CD14-positive monocyte (primary cell): ENCODE data around the gene ZNF239. TPM values are rescaled to one million over a fixed set of nuclear protein-coding genes. Genes with fewer than 3 reads are reported as not detected.

ENCODE experiments used
- DNase-seq, 3 donors: peaks; one replicate each; pipeline ENCODE4 v3.0.0-alpha.2; 2011 to 2022
- H2AFZ ChIP-seq: 2 replicates; pipeline ENCODE4 v1.6.0; 2012; ENCODE audit warnings: mild to moderate bottlenecking, low read depth, low read length, inconsistent platforms; ENCODE audit not compliant: insufficient read depth, poor library complexity, severe bottlenecking
- H3K27ac ChIP-seq, 2 donors: 1 replicate in 1 of 2; 2 replicates in 1 of 2; pipeline ENCODE4 v1.5.1; 2012 to 2013; ENCODE audit warnings: low read length in 2 of 2, control low read depth in 1 of 2, inconsistent platforms in 1 of 2, low read depth in 1 of 2, mild to moderate bottlenecking in 1 of 2
- H3K27me3 ChIP-seq, 2 donors: one replicate each; pipeline versions ENCODE4 v1.6.0 to v1.6.1; 2011 to 2013; ENCODE audit warnings: low read length in 2 of 2; ENCODE audit not compliant: control insufficient read depth in 2 of 2, insufficient read depth in 2 of 2
- H3K36me3 ChIP-seq, 2 donors: replicated peaks in 1 of 2; 1 replicate in 1 of 2; 2 replicates in 1 of 2; pipeline versions ENCODE4 v1.5.1 to v1.6.1; 2012 to 2013; ENCODE audit warnings: low read length in 2 of 2, control low read depth in 1 of 2, inconsistent platforms in 1 of 2, mild to moderate bottlenecking in 1 of 2; ENCODE audit not compliant: insufficient read depth in 2 of 2, control insufficient read depth in 1 of 2
- H3K4me1 ChIP-seq, 2 donors: 1 replicate in 1 of 2; 2 replicates in 1 of 2; pipeline versions ENCODE4 v1.5.1 to v1.6.1; 2012 to 2013; ENCODE audit warnings: low read length in 2 of 2, control low read depth in 1 of 2, inconsistent platforms in 1 of 2, mild to moderate bottlenecking in 1 of 2, moderate library complexity in 1 of 2; ENCODE audit not compliant: insufficient read depth in 2 of 2, control insufficient read depth in 1 of 2
- H3K4me2 ChIP-seq: replicated peaks from 2 replicates; pipeline ENCODE3; 2012; ENCODE audit warnings: low read length, moderate library complexity, mild to moderate bottlenecking; ENCODE audit not compliant: poor library complexity, severe bottlenecking; ENCODE audit errors: extremely low read depth
- H3K4me3 ChIP-seq, 3 experiments: fragments of 200-600 bp in 1 of 3; sonication (generic) in 1 of 3; replicated peaks in 1 of 3; 1 replicate in 2 of 3; 2 replicates in 1 of 3; pipeline ENCODE4 v1.5.1; 2011 to 2013; ENCODE audit warnings: low read length in 3 of 3, mild to moderate bottlenecking in 3 of 3, control low read depth in 2 of 3, low read depth in 2 of 3, inconsistent platforms in 1 of 3, moderate library complexity in 1 of 3
- H3K79me2 ChIP-seq: 2 replicates; pipeline ENCODE4 v1.6.0; 2012; ENCODE audit warnings: mild to moderate bottlenecking, control low read depth, inconsistent platforms, low read length, moderate library complexity; ENCODE audit not compliant: insufficient read depth
- H3K9ac ChIP-seq: 2 replicates; pipeline ENCODE4 v1.6.0; 2017; ENCODE audit warnings: low read length, mild to moderate bottlenecking; ENCODE audit not compliant: insufficient read depth, poor library complexity, severe bottlenecking
- H3K9me3 ChIP-seq, 2 donors: replicated peaks in 1 of 2; 1 replicate in 1 of 2; 2 replicates in 1 of 2; pipeline versions ENCODE4 v1.5.1 to v1.6.1; 2012 to 2013; ENCODE audit warnings: low read length in 2 of 2, control low read depth in 1 of 2; ENCODE audit not compliant: control insufficient read depth in 1 of 2, insufficient read depth in 1 of 2
- H4K20me1 ChIP-seq: 2 replicates; pipeline ENCODE4 v1.6.0; 2012; ENCODE audit warnings: mild to moderate bottlenecking, low read length, control low read depth, moderate library complexity; ENCODE audit not compliant: insufficient read depth
- H3K27ac Mint-ChIP-seq, 7 donors: one replicate each; pipeline ENCODE4 v1.8.0; 2020; ENCODE audit warnings: mild to moderate bottlenecking in 7 of 7, mixed read lengths in 7 of 7, moderate library complexity in 6 of 7, inconsistent platforms in 2 of 7
- H3K27me3 Mint-ChIP-seq, 3 donors: one replicate each; pipeline ENCODE4 v1.8.0; 2021 to 2022; ENCODE audit warnings: low read depth in 3 of 3, mild to moderate bottlenecking in 3 of 3, mixed read lengths in 3 of 3, moderate library complexity in 3 of 3, inconsistent platforms in 1 of 3
- H3K36me3 Mint-ChIP-seq, 2 donors: one replicate each; pipeline ENCODE4 v1.8.0; 2020; ENCODE audit warnings: mixed read lengths in 2 of 2, inconsistent platforms in 1 of 2, mild to moderate bottlenecking in 1 of 2
- H3K4me1 Mint-ChIP-seq: one replicate; pipeline ENCODE4 v1.8.0; 2020; ENCODE audit warnings: mild to moderate bottlenecking, mixed read lengths
- H3K4me3 Mint-ChIP-seq, 2 donors: one replicate each; pipeline ENCODE4 v1.8.0; 2020; ENCODE audit warnings: mild to moderate bottlenecking in 2 of 2, mixed read lengths in 2 of 2, moderate library complexity in 1 of 2
- H3K9me3 Mint-ChIP-seq, 7 donors: one replicate each; pipeline ENCODE4 v1.8.0; 2020 to 2022; ENCODE audit warnings: mixed read lengths in 7 of 7, mild to moderate bottlenecking in 6 of 7, moderate library complexity in 6 of 7, inconsistent platforms in 2 of 7
- CTCF ChIP-seq: fragments of 200-600 bp; IDR thresholded peaks from one replicate; pipeline ENCODE4 v1.8.0; 2022; ENCODE audit warnings: antibody characterized with exemption, mild to moderate bottlenecking
- WGBS: methylation state at CpG from one replicate; pipeline ENCODE4 v1.1.5; 2013; ENCODE audit warnings: missing lambda C conversion rate; ENCODE audit not compliant: insufficient coverage; 5-methylcytosine and 5-hydroxymethylcytosine counted together
- intact Hi-C, 2 donors: fragments of 100-400 bp; cut with micrococcal nuclease; formaldehyde crosslinking; loops; one replicate each; pipeline versions ENCODE4 v1.15.0 to v1.15.1; 2023
- polyA plus RNA-seq, 3 donors: library from polyadenylated mRNA; depleted of rRNA in 1 of 3; unstranded in 2 of 3; stranded (reverse) in 1 of 3; fragments of 300-500 nt in 2 of 3; fragments of >200 nt in 1 of 3; fragmentation: Illumina TruSeq in 2 of 3; gene quantifications; 1 replicate in 2 of 3; 2 replicates in 1 of 3; pipeline ENCODE4 v1.2.3, GENCODE V29; 2012 to 2021

ZNF239 gene
- polyA plus RNA-seq, 3 donors = 0.07 TPM; not detected in 2

GRCh38 chr10:43596546-43596945 lies 22.1 kb upstream of the ZNF239 start:
- Mint-ChIP-seq H3K4me3 (no peak overlapping the region), H3K9me3 (peaks cover 0 to 23% (median 16%) of the 10 kb centered on the region in 7 donors), H3K36me3 (no peaks in the 10 kb centered on the region), H3K27me3 (peaks cover 1 to 2% (median 2%) of the 10 kb centered on the region in 3 donors), H3K4me1 (peaks cover 24% of the 10 kb centered on the region), H3K27ac (peak overlapping the region in 1 of 7 donors; percentile 45)
- no CpG with 5 or more reads among the region's 4 CpGs for WGBS
- Histone ChIP-seq H3K9ac (no peak overlapping the region), H3K27me3 (no peaks in the 10 kb centered on the region), H3K36me3 (no peaks in the 10 kb centered on the region), H3K79me2 (no peaks in the 10 kb centered on the region), H3K27ac (no peak overlapping the region), H2AFZ (no peak overlapping the region), H3K4me1 (peaks cover 17 to 25% of the 10 kb centered on the region in 2 donors), H3K4me3 (no peak overlapping the region), H4K20me1 (no peaks in the 10 kb centered on the region), H3K4me2 (no peak overlapping the region), H3K9me3 (peaks cover 5 to 11% of the 10 kb centered on the region in 2 donors)
- DNase-seq = peak in 1 of 3 donors; percentile 6
- TF ChIP-seq CTCF = no peak
- intact Hi-C loops = no loop called here

GRCh38 chr10:43595739-43596298 lies 21.4 kb upstream of the ZNF239 start:
- Histone ChIP-seq H3K27ac (peak overlapping the region in 1 of 2 donors; percentile 44), H3K36me3 (no peaks in the 10 kb centered on the region), H3K4me2 (peak overlapping the region; percentile 75), H3K79me2 (no peaks in the 10 kb centered on the region), H4K20me1 (no peaks in the 10 kb centered on the region), H3K27me3 (no peaks in the 10 kb centered on the region), H3K4me3 (peak overlapping the region in 1 of 3 experiments; percentile 69), H3K9me3 (peaks cover 7 to 8% of the 10 kb centered on the region in 2 donors), H3K4me1 (peaks cover 17 to 25% of the 10 kb centered on the region in 2 donors), H2AFZ (peak overlapping the region; percentile 79), H3K9ac (no peak overlapping the region)
- no peak for DNase-seq
- Mint-ChIP-seq H3K4me3 (peak overlapping the region; percentile 82 to 97), H3K9me3 (peaks cover 0 to 21% (median 15%) of the 10 kb centered on the region in 7 donors), H3K36me3 (no peaks in the 10 kb centered on the region), H3K4me1 (peaks cover 24% of the 10 kb centered on the region), H3K27me3 (peaks cover 1 to 3% (median 2%) of the 10 kb centered on the region in 3 donors), H3K27ac (peak overlapping the region in 4 of 7 donors; percentile 13 to 72 (median 36))
- intact Hi-C loops = no loop called here
- WGBS = 17% methylated on average over 4 of the region's 7 CpGs
- TF ChIP-seq CTCF = no peak
